Measurements from ENCODE around the gene MTMR11.
"Not testable (repeated sequence)": the region's sequence is repeated elsewhere in the genome, so short reads cannot be mapped to it uniquely, and the experiment has no call there.

MTMR11 gene, protein sequence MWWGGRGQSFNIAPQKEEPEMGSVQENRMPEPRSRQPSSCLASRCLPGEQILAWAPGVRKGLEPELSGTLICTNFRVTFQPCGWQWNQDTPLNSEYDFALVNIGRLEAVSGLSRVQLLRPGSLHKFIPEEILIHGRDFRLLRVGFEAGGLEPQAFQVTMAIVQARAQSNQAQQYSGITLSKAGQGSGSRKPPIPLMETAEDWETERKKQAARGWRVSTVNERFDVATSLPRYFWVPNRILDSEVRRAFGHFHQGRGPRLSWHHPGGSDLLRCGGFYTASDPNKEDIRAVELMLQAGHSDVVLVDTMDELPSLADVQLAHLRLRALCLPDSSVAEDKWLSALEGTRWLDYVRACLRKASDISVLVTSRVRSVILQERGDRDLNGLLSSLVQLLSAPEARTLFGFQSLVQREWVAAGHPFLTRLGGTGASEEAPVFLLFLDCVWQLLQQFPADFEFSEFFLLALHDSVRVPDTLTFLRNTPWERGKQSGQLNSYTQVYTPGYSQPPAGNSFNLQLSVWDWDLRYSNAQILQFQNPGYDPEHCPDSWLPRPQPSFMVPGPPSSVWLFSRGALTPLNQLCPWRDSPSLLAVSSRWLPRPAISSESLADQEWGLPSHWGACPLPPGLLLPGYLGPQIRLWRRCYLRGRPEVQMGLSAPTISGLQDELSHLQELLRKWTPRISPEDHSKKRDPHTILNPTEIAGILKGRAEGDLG

GRCh38 chr1:149936170-149936991 lies at the start of gene MTMR11:
Gene MTMR11, minus strand, starts transcription at chr1:149936879. Its CDS starts 232 bp downstream, at chr1:149936647.
- peak; percentile 39 for DNase-seq (ENCODE audit: low spot score)

- no peak for DNase-seq (ENCODE audit: low spot score)
Observed at GRCh38 chr1:149979972-149980540, 43.4 kb upstream of the MTMR11 start.

DNA sequence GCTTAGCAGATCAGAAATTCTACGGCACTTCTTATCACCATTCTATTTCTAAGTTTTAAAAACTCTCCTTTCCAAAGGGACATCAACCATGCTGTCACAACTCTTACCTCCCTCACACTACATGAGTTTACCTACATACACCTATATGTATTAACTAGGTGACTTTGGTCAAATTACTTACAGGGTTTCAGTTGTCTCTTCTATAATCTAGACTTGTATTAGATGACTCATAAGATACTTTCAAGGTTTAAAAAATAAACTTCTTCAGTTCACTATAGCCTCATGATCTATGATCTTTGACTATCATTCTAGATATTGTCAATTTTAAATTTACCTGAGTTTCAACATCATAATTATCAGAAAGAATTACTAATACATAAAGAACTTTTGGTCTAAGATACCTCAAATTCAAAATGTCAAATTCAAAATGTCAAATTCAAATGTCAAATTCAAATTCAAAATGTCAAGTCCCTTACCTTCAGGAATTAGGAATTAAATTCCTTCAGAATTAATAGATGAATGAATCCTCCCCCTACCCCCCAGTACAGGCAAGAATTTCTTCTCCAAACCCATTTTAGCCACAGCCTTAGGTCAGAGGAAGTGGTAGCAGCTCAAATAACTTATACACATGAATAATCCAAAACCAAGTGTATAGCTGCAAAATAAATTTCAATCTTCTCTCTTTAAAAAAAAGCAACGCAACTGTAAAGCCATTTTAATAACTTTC lies 42.7 kb upstream of the MTMR11 start:
- DNase-seq (ENCODE audit: low spot score) = no peak

DNA sequence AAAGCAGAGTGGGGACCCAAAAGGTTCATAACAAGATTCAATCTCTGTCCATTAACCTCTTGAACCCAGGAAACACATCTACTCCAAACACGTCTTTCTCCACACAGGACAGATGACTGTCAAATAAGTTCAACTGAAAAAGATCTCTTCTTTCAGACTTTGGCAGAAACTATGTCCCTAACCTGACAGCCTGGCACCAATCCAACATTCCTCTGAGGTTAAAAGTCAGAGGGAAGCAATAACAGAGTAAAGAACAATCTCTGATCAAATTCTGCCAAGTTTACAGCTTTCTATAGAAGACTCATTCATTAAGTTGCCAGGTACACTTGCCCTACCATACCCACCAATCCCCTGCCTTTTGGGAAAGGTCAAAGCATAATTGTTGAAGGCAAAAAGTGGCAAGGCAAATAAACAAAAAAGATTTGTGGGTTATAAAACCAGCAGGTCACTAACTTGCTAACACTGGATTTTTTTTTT lies 41.9 kb upstream of the MTMR11 start:
- peak; percentile 24 for DNase-seq (ENCODE audit: low spot score)

DNA sequence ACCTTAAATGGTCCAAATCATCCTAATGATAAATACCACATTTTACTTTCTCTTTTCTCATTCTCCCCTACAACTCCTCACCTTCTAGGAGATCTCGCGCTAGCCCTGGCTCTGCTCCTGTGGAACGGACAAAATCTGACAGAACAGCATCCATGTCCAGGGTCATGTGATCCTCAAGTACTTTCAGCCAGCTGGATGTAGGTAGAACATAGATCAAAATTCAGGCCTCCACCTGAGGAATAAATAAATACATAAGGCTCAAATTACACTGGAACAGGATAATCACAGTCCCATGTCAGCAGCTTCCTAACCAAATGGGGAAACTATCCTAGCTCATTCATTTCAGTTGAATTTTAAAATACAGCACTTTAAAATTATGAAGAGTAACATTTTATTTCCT lies 40.7 kb upstream of the MTMR11 start:
- no peak for DNase-seq (ENCODE audit: low spot score)

DNA sequence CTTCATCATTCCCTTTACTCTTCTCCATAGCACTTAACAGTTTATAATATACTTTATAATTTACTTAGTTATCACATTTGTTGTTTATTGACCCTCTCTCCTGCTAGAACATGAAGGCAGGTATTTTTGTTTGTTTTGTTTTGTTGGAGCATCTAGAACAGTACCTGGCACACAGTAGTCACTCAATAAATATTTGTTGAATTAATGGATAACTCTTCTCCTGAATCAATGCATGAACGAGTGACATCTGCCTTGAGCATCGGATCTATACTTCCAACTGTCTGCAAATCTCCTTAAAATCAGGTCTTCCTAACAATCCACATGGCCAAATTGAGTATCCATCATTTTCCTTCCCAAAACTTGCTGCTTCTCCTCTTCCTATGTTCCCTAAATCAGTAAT lies 35.9 kb upstream of the MTMR11 start:
- DNase-seq (ENCODE audit: low spot score) = no peak

GRCh38 chr1:149967646-149968045 lies 31.0 kb upstream of the MTMR11 start:
- DNase-seq (ENCODE audit: low spot score) = no peak

- no peak for DNase-seq (ENCODE audit: low spot score)
Observed at GRCh38 chr1:149967041-149967440, 30.4 kb upstream of the MTMR11 start.

DNA sequence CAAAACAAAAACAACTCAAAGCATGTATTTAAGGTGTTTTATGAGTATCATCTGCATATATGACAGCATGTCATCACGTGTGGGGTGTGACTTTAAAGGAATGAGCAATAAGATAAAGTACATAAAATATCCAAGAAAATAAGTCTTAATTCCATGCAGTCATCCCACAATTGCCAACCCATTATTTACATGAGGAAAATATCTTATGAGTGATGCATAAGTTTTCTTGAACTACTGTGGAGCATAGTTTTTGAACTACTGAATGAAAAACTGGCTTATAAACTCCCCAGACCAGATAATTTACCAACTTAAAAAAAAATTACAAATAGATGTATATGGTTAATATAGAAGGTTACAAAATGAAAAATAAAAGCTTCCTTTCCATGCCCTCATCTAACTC lies 29.7 kb upstream of the MTMR11 start:
- no peak for DNase-seq (ENCODE audit: low spot score)

DNA sequence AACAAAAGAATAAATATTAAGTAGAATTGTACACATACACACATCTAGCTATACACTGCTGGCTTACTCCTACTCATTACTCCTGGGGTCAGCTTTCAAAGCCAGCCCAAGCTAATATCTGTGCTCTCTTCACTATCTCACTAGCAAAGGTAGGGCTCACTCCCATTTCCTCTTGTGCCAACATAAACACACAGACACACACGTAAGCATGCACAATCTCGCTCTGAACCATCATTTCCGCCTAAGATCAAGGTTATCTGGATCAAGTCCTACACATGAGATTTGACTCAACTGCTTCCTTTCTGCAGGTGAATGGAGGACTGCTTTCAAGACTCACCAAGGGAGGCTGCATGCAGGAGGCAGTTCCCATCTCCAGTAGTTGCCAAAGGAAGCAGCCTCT lies 28.8 kb upstream of the MTMR11 start:
- no peak for DNase-seq (ENCODE audit: low spot score)

- DNase-seq (ENCODE audit: low spot score) = no peak
Observed at GRCh38 chr1:149963358-149963757, 26.7 kb upstream of the MTMR11 start.

DNA sequence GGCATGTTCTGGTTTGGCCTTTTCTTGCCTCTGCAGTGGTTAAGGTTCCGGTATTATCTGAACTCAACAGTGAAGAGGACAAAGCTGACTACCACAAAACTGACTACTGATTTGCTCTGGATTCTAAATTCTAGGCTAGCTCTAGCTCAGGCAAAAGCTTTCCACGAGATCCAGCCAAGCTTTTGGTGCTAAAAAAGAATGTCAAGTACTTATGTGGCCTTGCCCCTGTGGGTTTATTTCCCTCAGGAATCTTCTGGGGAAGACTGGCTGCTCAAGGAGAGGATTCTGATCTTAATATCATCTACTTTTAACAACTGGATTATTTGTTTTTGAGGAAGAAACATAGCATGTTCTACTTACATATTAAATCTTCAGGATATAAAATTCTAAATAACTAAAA lies 26.1 kb upstream of the MTMR11 start:
- no peak for DNase-seq (ENCODE audit: low spot score)

GRCh38 chr1:149962039-149962647 lies 25.5 kb upstream of the MTMR11 start:
- peak; percentile 41 for DNase-seq (ENCODE audit: low spot score)

GRCh38 chr1:149957548-149957947 lies 20.9 kb upstream of the MTMR11 start:
- DNase-seq (ENCODE audit: low spot score) = not testable (repeated sequence)

DNA sequence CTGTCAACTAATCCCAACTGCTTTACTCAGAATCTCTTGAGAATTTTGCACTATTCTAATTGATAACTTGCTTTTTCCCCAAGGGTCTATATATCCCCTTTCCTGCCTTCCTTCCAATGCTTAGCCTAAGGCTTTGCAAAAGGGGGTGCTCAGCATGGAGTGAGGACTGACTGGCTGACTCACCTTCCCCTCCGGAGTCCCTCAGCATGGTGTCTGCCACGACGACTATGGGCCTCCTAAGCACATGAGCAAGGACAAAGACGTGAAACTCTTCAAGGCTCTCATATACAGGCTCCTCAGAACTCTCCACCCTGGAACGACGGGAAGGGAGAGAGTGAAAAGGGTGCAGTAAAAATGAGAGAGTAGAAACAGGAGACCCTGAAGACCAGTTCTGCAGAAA lies 13.2 kb upstream of the MTMR11 start:
- DNase-seq (ENCODE audit: low spot score) = no peak

DNA sequence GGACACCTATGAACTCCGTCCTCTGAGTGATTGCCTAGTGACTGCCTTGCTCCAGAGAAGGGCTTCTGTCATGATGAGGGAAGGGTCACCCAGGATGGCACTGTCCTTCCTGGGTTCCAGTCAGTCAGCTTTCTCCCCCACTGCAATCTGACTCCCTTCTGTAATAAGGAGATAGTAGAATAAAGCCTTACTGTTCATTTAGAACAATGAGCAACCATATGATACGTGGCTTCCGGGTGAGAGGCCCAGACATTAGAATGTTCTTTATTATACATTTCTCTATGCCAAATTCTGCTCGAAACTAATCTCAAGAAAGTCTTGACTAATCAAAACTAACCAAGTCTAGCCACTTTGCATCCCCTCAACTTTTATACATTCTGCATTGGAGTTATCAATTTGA lies 8.5 kb upstream of the MTMR11 start:
- DNase-seq (ENCODE audit: low spot score) = no peak

GRCh38 chr1:149942885-149943284 lies 6.2 kb upstream of the MTMR11 start:
- DNase-seq (ENCODE audit: low spot score) = no peak

- DNase-seq (ENCODE audit: low spot score) = peak; percentile 46
Observed at GRCh38 chr1:149942207-149942606, 5.5 kb upstream of the MTMR11 start.

DNA sequence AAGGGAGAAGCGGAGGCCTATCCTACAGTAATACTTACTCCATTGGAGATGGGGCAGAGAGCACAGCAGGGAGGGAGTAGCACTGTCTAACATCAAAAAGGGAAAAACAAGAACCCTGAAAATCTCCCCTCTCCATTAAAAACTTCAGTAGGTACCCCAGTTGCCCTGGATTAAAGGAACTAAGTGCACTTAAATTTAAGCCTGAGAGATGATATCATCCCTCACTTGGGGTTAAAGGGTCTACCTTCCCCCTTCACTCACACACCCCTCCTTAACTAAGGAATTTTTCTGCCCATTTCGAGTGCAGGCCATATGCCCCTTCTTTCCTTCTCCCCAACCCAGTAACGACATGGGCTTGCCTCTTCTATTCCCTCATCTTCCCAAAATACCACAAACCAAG lies 3.7 kb upstream of the MTMR11 start:
- no peak for DNase-seq (ENCODE audit: low spot score)

GRCh38 chr1:149938668-149939003 lies 2.0 kb upstream of the MTMR11 start:
- not testable (repeated sequence) for DNase-seq (ENCODE audit: low spot score)

DNA sequence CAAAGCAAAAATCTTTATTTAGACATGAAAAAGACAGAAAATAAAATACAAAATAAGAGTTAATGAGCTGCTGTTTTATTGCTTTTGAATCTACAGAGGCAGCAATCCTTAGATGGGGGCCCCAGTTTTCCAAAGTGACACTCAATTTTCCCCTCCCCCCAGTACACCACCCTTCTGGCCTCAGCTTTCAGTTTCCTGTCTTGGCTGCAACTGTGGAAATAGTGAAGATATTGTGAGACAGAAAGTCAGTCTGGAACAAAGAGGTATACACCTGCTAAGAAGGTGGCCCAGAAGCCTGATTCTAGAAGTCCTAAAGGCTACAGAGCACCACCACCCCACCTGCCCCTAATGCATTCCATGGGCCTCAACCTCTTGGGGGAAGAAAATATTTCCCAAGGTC lies 1.1 kb upstream of the MTMR11 start:
- no peak for DNase-seq (ENCODE audit: low spot score)

All from HuH-7 (cell line).